Ecto neural progenitor cell (in vitro differentiated cells): ENCODE data around the gene PRICKLE4.
A peak's percentile ranks its signal among the peaks of the same experiment; 100 is the strongest.

ENCODE experiments used
- DNase-seq: peaks from one replicate; pipeline ENCODE4 v3.0.0-alpha.2; 2018; ENCODE audit warnings: low spot score

Gene PRICKLE4

DNA sequence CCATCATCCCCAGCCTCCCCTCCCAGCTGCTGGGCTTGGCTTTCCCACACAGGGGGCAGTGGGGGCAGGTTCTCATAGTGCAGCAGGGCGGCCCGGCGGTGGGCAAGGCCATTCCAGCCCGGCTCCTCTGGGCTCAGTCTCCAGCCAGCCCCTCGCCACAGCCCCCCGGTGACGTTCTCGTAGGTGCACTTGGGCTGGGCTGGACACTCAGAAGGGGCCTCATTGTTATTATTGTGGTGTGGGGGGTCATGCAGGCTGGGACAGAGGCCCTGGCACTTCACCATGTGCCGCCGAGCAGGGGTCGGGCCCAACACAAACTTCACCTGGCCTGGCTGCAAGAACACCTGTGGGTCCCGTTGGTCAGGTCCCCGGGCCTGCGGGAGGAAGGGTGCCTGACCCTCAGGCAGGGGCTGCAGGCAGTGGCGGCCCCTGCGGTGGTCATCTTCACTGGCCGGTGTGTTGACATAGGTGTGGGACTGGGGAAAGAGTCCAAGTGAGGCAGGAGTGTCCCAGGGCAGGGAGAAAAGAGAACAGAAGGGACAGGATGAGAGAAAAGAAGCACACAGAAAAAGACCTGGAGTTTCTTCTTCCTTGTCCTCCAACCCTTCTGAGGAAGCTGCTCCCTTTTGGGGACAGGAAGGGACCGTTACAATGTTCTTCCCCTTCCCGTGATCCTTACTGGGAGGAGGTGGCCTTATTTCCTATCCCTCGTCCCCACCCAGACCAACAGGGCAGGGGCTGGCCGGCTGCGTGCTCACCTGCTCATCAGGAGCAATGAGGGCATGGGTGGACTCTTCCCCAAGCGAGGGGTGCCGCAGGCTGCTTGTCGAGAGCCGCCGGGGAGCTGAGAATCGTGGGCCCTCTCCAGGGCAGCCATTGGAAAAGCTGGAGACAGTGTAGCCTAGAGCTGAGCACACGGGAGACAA, 9.3 kb upstream of the PRICKLE4 start:
- no peak for DNase-seq

- no peak for DNase-seq
Measured at GRCh38 chr6:41774841-41775240, 5.7 kb upstream of the PRICKLE4 start.

- DNase-seq = no peak
Measured at GRCh38 chr6:41775293-41775882, 5.2 kb upstream of the PRICKLE4 start.

GRCh38 chr6:41777551-41778285, 2.9 kb upstream of the PRICKLE4 start:
- DNase-seq = no peak

- no peak for DNase-seq
Measured at GRCh38 chr6:41778895-41779294, 1.7 kb upstream of the PRICKLE4 start.

- DNase-seq = no peak
Measured at GRCh38 chr6:41779336-41779735, 1.2 kb upstream of the PRICKLE4 start.

DNA sequence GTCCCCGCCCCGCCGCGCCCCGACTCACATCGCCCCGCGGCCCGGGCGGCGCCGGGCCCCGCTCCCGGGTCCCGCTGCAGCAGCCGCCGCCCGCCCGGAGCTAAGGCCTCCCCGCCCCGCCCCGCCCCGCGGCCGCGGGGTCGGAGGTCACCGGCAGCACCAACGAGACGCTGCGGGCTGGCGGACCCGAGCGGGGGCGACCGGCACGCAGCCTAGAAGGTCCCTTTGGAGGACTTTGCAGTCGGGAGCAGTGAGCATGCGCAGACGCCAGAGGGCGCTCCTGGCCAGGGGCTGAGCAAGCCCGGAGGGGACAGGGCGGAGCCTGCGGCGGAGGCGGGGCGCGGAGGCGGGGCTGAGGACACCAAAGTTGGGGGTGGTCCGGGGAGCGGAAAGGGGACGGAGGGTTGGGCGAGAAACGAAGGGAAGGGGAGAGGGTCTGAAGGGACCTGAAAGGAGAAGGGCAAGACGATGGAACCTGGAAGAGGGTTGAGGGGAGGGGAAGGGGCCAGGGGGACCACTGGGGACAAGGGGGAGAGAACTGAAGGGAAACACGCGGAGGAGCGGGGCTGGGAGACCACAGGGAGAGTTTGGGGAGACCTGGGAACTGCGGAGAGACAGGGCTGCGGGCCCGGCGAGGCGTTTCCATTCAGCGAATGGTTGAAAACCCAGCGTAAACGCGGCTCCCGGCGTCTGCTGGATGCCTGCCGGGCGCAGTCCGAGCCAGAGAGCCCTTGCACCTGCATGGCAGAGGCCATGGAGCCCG, 613 bp upstream of the PRICKLE4 start, which contains the start of gene FRS3:
FRS3 (minus strand) TSS at position 113 of the 763 bp plus-strand sequence. CDS start 2,913 bp downstream, outside the sequence.
- DNase-seq = peak; percentile 100

DNA sequence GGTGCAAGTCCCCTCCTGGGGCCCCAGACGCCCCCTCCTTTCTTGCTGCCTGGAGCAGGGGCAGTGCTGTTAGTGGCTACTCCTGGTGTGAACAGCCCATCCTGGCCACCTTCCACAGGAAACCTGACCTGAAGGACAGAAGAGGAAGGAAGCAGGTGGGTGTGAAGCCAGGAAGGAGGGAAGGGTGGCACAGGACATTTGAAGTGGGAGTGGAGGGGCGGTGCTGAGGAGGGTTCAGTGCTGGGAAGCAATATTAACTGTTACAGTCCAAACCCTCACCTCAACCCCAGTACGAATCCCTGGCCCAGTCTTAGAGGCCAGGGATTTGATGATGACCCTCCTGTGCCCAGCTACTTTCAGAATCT, 766 bp downstream of the PRICKLE4 start:
- DNase-seq = no peak

- DNase-seq = no peak
Measured at GRCh38 chr6:41783106-41783780, 2.7 kb downstream of the PRICKLE4 start.

- no peak for DNase-seq
Measured at GRCh38 chr6:41784581-41785171, 4.1 kb downstream of the PRICKLE4 start.

DNA sequence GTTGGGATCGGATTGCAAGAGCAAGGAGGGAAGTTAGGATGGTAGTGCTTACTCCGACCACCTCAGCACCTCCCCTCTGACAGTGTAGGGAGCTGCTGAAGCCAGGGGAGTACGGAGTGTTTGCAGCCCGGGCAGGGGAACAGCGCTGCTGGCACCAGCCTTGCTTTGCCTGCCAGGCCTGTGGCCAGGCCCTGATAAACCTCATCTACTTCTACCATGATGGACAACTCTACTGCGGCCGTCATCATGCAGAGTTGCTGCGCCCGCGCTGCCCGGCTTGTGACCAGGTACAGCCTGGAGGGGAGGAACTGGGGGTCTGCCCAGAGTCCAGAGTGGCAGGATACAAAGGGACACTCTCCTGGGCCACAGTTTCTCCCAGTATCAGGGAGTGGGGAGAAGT, 4.7 kb downstream of the PRICKLE4 start:
- no peak for DNase-seq

DNA sequence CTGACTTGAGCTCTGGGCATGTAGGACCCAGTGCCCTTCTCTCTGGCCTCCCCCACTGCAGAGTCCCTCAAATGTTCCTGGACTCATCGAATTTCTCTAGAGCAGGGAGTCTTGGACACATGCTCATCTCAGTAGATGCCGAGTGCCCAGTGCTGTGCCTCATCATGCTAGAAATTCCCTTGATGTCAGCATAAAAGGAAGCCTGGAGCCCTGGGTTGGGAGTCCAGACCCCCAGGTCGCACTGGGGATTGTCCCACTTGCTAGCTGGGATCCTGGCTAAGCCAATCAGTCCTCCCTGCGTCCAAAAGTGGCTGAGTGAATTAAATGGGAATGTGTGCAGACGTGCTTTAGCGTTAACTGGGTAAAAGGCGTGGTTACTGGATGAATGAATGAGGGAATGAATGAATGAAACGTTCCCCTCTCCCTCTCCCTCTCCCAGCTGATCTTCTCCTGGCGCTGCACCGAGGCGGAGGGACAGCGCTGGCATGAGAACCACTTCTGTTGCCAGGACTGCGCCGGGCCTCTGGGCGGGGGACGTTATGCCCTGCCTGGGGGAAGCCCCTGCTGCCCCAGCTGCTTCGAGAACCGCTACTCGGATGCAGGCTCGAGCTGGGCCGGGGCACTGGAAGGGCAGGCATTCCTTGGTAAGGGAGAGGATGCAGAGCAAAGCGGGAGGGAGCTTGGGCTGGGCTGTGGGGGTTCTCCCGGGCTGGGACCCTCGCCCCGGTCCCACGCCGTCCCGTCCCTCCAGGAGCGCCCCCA, 5.3 kb downstream of the PRICKLE4 start:
- no peak for DNase-seq

- peak; percentile 93 for DNase-seq
Measured at GRCh38 chr6:41786451-41787218, 6.1 kb downstream of the PRICKLE4 start.

DNA sequence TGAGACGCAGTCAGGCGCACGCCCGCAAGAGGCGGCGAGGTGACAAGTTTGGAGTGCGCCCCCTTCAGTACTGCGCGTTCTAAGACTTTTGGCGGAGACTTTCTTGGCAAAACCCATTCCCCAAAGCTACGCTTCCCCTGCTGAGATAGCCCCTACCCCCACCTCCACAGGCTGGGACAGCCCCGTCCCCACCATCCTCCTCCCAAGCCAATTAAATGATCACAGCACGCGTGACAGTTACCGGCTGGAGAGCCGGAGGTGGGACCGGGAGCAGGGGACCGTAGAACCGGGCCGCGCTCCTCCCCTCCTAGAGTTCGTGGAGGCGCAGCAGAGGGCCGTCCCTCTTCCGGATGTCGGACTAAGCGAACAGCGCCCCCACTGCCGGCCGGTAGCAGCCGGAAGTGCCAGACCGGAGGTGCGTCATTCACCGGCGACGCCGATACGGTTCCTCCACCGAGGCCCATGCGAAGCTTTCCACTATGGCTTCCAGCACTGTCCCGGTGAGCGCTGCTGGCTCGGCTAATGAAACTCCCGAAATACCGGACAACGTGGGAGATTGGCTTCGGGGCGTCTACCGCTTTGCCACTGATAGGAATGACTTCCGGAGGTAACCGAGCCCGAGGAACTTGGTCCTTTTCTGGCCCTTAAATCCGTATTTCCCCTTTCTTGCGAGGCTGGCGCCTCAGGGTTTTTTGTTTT, 6.8 kb downstream of the PRICKLE4 start, which contains the start of gene TOMM6:
TOMM6 (plus strand) TSS at position 476 of the 699 bp plus-strand sequence; CDS start at position 480, 4 bp downstream.
- DNase-seq = peak; percentile 98

DNA sequence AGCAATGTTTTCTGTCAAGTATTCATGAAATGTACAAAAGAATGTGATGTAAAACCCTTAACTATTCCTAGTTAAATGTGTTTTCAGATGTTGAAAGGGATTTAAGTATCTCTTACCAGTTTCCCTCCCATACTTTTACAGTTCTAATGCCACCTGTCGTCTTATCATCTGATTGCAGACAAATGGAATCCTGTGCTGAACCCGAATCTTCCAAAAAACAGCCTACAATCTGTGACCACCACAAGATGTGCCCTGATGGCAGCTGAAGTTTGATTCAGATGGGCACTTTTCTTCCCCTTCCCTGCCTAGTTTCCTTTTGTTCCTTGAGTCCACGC, 8.8 kb downstream of the PRICKLE4 start:
- DNase-seq = no peak

DNA sequence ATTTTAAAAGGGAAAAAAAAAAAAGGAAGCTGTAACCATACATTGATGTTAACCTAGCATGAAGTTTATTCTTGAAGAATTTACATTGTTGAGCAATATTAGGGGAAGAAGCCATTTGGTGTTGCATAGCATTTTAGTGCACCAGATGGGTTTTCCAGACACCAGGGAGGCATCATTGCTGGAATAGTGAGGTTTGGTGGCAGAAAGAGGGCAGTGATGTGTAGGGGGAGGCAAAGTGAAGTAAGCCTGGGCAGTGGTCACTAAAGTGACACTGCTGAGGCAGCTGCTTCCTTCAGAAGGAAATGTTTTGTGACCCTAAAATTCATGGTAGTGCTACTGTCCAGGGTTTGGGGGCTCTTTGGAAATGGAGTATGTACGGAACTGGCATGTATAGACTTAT, 9.5 kb downstream of the PRICKLE4 start:
- DNase-seq = no peak

- DNase-seq = no peak
Measured at GRCh38 chr6:41791305-41791704, 10.7 kb downstream of the PRICKLE4 start.

DNA sequence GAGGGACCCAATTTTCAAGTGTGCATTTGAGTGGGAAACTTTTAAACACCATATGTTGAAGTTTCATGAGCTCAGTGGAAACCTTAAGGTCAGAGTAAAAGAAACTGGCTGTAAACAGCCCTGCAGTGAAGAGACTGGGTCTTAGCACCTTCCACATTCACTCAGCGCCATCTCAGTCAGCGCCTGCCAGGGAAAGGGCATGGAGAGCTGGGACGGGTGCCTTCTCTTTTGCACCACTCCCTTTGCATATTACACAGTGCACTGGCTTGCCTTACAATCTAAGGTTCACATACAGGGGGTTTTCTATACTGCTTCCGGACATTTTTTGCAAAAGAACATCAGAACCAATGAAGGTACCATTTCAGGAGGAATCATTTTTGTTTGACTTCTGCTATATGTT, 11.4 kb downstream of the PRICKLE4 start:
- no peak for DNase-seq

DNA sequence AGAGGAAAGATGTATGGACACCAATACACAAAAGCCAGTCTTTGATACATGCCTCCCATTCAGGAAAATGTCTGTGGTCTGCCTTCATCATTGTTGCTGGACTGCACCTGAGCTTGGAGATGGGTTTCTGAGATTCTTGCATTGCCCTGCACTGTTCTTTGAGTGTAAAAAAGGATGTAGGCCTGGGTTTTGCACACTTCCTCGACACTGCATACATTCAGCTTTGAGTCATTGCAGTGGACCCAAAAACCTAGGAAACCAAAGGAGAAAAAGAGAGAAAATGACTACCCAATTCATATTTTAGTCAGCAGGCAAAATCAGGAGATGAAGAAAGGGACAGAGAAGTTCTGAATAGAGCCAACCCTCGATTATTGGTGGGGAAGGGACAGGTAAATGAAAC, 15.9 kb downstream of the PRICKLE4 start:
- no peak for DNase-seq
